HCT116 (cell line): Measurements from ENCODE around the gene ALCAM.

ENCODE experiments used
- CEBPB ChIP-seq: IDR thresholded peaks from 2 replicates; pipeline ENCODE4 v1.6.1; 2012; ENCODE audit warnings: low read depth
- CTCF ChIP-seq, 3 experiments: fragments of 200-600 bp in 1 of 3; sonication (generic) in 1 of 3; IDR thresholded peaks in 2 of 3; conservative IDR thresholded peaks in 1 of 3; 2 replicates each; pipeline ENCODE4 v1.5.1; 2012 to 2017; ENCODE audit warnings: low read depth in 2 of 3, low read length in 2 of 3, antibody characterized with exemption in 1 of 3, borderline replicate concordance in 1 of 3, control low read depth in 1 of 3, mild to moderate bottlenecking in 1 of 3, mixed read lengths in 1 of 3, mixed run types in 1 of 3, moderate library complexity in 1 of 3; ENCODE audit not compliant: insufficient read depth in 1 of 3
- EZH2 ChIP-seq: fragments of 200-600 bp; sonication (generic); IDR thresholded peaks from 2 replicates; pipeline ENCODE4 v1.6.1; 2017; ENCODE audit warnings: antibody characterized with exemption, mixed run types
- EZH2phosphoT487 ChIP-seq: fragments of 200-600 bp; IDR thresholded peaks from 2 replicates; pipeline ENCODE4 v1.6.1; 2018; ENCODE audit warnings: antibody characterized with exemption, borderline replicate concordance
- POLR2A ChIP-seq: IDR thresholded peaks from 2 replicates; pipeline ENCODE4 v1.7.0; 2011; ENCODE audit warnings: borderline replicate concordance; ENCODE audit not compliant: insufficient read depth, insufficient read length; ENCODE audit errors: extremely low read depth
- POLR2AphosphoS5 ChIP-seq: IDR thresholded peaks from 2 replicates; pipeline ENCODE4 v1.6.1; 2011; ENCODE audit warnings: mild to moderate bottlenecking, low read depth, low read length, moderate library complexity
- SP1 ChIP-seq: IDR thresholded peaks from 2 replicates; pipeline ENCODE4 v1.6.1; 2012; ENCODE audit warnings: low read depth

GRCh38 chr3:105449414-105449813 lies 82.7 kb downstream of the ALCAM start:
- TF ChIP-seq CEBPB: no peak
- no peak for TF ChIP-seq POLR2A
- TF ChIP-seq EZH2: no peak
- no peak for TF ChIP-seq POLR2AphosphoS5
- TF ChIP-seq SP1: no peak
- no peak for TF ChIP-seq EZH2phosphoT487
- no peak for TF ChIP-seq CTCF (IDR thresholded peaks at IDR 0.05 in 2 of 3, conservative IDR thresholded peaks at IDR 0.05 in 1 of 3; ENCODE audit: borderline replicate concordance in 1 of 3, insufficient read depth in 1 of 3, low read depth in 2 of 3, low read length in 2 of 3)
